ENCODE results near the gene AKT1S1.
A peak's percentile ranks its signal among the peaks of the same experiment; 100 is the strongest.

Gene AKT1S1

GRCh38 chr19:49852631-49853126 lies 24.5 kb downstream of the AKT1S1 start:
- no peak for DNase-seq (ENCODE audit: extremely low read depth, low read depth)
- TF ChIP-seq, protein P1, sequence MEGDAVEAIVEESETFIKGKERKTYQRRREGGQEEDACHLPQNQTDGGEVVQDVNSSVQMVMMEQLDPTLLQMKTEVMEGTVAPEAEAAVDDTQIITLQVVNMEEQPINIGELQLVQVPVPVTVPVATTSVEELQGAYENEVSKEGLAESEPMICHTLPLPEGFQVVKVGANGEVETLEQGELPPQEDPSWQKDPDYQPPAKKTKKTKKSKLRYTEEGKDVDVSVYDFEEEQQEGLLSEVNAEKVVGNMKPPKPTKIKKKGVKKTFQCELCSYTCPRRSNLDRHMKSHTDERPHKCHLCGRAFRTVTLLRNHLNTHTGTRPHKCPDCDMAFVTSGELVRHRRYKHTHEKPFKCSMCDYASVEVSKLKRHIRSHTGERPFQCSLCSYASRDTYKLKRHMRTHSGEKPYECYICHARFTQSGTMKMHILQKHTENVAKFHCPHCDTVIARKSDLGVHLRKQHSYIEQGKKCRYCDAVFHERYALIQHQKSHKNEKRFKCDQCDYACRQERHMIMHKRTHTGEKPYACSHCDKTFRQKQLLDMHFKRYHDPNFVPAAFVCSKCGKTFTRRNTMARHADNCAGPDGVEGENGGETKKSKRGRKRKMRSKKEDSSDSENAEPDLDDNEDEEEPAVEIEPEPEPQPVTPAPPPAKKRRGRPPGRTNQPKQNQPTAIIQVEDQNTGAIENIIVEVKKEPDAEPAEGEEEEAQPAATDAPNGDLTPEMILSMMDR (IDR thresholded peaks at IDR 0.05; ENCODE audit: low read depth, low read length, missing control alignments) = no peak
- H3K4me3 ChIP-seq (replicated peaks; ENCODE audit: low read depth, low read length) = peak overlapping the region; percentile 70

GRCh38 chr19:49851456-49852259 lies 25.5 kb downstream of the AKT1S1 start:
- TF ChIP-seq, protein P1 (IDR thresholded peaks at IDR 0.05; ENCODE audit: low read depth, low read length, missing control alignments) = no peak
- DNase-seq (ENCODE audit: extremely low read depth, low read depth) = no peak

DNA sequence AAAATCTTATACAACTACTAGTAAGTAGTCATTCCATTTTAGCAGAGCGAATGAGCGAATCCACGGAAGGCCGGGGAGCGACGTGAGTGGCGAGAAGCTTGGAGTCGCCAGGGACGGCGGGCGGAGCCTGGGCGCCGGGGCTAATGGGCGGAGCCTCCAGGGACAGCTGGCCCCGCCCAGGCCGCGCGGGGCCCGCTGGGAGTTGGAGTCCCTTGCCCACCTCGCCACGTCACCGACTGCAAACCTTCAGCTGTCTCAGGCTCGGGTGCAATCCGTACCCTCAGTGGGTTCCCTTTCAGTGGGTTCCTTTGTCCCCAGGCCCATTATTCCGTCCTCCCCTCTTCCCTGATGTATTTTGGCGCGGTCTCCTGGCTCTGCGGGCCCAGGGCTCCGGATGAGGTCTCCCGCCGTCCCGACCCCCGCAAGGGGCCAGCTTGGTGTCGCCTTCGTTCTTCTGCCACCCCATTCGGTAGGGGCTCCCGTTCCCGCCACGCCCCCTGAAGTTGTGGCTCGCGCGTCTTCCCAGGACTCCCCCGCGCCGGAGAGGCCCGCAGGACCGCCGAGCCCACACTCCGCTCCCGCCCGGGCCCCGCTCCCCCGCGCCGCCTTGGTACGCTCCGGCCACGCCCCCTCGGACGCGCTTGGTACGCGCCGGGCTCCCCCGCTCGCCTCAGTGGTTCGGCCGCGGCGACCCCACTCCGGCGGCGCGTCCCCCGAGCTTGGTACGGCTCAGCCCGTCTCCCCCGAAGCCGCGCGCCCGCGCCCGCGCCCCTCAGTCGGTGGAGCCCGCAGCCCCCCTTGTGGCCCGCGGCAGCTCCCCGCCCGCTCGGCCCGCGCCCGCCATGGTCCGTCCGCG lies 26.4 kb downstream of the AKT1S1 start, which contains the start of gene PTOV1:
PTOV1 (plus strand) TSS at position 673 of the 856 bp plus-strand sequence.
- peak within 1 kb of the TSS; percentile 70 for H3K4me3 ChIP-seq (replicated peaks; ENCODE audit: low read depth, low read length)
- DNase-seq (ENCODE audit: extremely low read depth, low read depth) = peak; percentile 67
- TF ChIP-seq, protein P1 (IDR thresholded peaks at IDR 0.05; ENCODE audit: low read depth, low read length, missing control alignments) = no peak

More at GRCh38 chr19:49851456-49852259, 25.5 kb downstream of the AKT1S1 start:
- peak overlapping the region; percentile 70 for H3K4me3 ChIP-seq (replicated peaks; ENCODE audit: low read depth, low read length)

- peak overlapping the region; percentile 70 for H3K4me3 ChIP-seq (replicated peaks; ENCODE audit: low read depth, low read length)
- DNase-seq (ENCODE audit: extremely low read depth, low read depth) = no peak
- TF ChIP-seq, protein P1 (IDR thresholded peaks at IDR 0.05; ENCODE audit: low read depth, low read length, missing control alignments) = no peak
Observed at GRCh38 chr19:49850221-49850486, 27.0 kb downstream of the AKT1S1 start.

DNA sequence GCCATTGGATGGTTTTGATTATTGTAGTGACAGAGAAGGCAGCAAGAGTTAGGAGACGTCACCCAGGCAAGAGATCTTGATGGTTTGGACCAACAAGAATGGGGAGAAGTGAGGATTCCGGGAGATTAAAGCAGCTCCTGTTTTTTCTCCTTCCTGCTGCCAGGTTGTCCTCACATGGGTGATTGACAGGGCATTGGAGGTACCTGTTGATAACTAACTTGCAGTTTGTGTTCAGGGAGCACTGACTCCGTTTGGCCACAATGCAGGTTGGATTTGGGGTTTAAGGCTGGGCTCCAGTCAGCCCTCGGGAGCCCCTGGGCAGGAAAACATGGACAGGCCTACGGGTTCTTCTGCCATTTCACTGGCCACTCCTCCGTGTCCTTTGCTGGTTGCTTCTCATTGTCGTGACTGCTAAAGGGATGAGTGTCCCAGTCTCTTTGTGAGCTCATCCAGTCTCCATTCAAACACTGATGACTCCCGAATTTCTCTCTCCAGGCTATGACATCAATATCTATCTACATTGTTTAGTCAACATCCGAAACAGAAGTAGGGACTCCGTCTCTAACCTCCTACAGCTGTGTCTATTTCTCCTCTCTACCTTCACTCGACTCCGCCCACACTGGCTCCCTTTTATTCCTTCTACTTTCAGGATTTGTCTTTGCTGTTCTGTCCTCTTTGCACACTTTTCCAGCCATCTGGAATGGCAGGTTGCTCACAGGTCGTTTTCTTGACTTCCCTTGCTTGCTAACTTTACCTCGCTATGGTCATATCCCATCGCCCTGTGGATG lies 27.5 kb downstream of the AKT1S1 start:
- no peak for DNase-seq (ENCODE audit: extremely low read depth, low read depth)
- TF ChIP-seq, protein P1 (IDR thresholded peaks at IDR 0.05; ENCODE audit: low read depth, low read length, missing control alignments) = no peak
- H3K4me3 ChIP-seq (replicated peaks; ENCODE audit: low read depth, low read length) = peak overlapping the region; percentile 70

DNA sequence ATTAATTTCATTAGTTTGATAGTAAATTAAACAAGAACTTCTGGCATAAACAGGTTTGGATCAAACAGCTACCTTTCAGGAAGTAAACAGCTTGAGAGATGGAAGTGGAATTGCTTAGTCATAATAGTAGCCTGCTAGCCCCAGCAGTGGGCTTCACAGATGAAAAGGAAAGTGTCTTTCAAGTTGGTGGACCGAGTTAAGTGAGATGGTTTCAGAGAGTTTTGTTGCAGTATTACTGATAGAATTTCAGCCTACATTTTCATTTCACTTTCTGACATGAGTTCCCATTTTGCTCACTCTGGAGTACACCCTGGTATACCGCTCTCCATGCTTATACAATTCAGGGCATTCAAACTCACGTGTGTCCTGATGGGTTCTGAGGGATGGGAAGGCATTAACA lies 28.2 kb downstream of the AKT1S1 start:
- no peak overlapping the region for H3K4me3 ChIP-seq (replicated peaks; ENCODE audit: low read depth, low read length)
- TF ChIP-seq, protein P1 (IDR thresholded peaks at IDR 0.05; ENCODE audit: low read depth, low read length, missing control alignments) = no peak
- no peak for DNase-seq (ENCODE audit: extremely low read depth, low read depth)
